Type B pancreatic cell (in vitro differentiated cells): Measurements from ENCODE around the gene CHSY3. TPM values are rescaled to one million over a fixed set of nuclear protein-coding genes. Genes with fewer than 3 reads are reported as not detected.

ENCODE experiments used
- DNase-seq: peaks from one replicate; pipeline ENCODE4 v3.0.0; 2021; ENCODE audit warnings: mixed read lengths; ENCODE audit not compliant: unreplicated experiment; ENCODE audit errors: extremely low spot score
- H3K27ac Mint-ChIP-seq: 2 replicates; pipeline ENCODE4 v1.8.0; 2021; ENCODE audit warnings: mild to moderate bottlenecking, mixed read lengths
- H3K27me3 Mint-ChIP-seq: 2 replicates; pipeline ENCODE4 v1.8.0; 2021; ENCODE audit warnings: mixed read lengths
- H3K36me3 Mint-ChIP-seq: 2 replicates; pipeline ENCODE4 v1.8.0; 2021; ENCODE audit warnings: mixed read lengths
- H3K4me1 Mint-ChIP-seq: one replicate; pipeline ENCODE4 v1.8.0; 2021; ENCODE audit warnings: mixed read lengths; ENCODE audit not compliant: unreplicated experiment
- H3K4me3 Mint-ChIP-seq: 2 replicates; pipeline ENCODE4 v1.8.0; 2021; ENCODE audit warnings: mild to moderate bottlenecking, mixed read lengths
- H3K9me3 Mint-ChIP-seq: 2 replicates; pipeline ENCODE4 v1.8.0; 2021; ENCODE audit warnings: mixed read lengths
- total RNA-seq: library from RNA; stranded (reverse); gene quantifications from 2 replicates; pipeline ENCODE4 v1.2.1, GENCODE V29; 2021; ENCODE audit warnings: low replicate concordance
- TF ChIP-seq, protein P1 (sequence below): fragments of 200-600 bp; sonication (generic); conservative IDR thresholded peaks from 2 replicates; pipeline ENCODE4 v1.5.0; 2021; ENCODE audit warnings: antibody characterized with exemption, mild to moderate bottlenecking

CHSY3 gene
- total RNA-seq, 1 donor from 2014 or later = 4.9 TPM

DNA sequence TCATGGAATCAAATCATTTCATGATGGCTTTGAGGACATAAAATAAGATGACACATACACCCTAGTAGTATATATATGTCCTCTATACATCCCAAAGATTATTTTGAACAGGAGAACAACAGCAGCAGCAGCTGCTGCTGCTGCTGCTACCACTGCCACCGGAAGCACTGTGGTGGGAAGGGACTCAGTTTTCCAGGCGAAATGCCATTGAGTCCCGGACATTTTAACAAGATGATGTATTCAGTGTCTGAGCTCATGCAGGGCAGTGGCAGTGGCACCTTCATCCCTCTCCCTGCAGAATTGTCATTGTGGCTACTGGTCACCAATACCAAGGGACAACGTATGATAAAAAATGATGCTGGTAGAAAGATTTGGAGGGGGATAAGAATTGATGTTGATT lies 151.3 kb downstream of the CHSY3 start:
- no peak overlapping the region for H3K27ac Mint-ChIP-seq
- H3K4me1 Mint-ChIP-seq = no peaks in the 10 kb centered on the region
- H3K4me3 Mint-ChIP-seq = no peak overlapping the region
- no peaks in the 10 kb centered on the region for H3K27me3 Mint-ChIP-seq
- no peaks in the 10 kb centered on the region for H3K9me3 Mint-ChIP-seq
- TF ChIP-seq, protein P1, sequence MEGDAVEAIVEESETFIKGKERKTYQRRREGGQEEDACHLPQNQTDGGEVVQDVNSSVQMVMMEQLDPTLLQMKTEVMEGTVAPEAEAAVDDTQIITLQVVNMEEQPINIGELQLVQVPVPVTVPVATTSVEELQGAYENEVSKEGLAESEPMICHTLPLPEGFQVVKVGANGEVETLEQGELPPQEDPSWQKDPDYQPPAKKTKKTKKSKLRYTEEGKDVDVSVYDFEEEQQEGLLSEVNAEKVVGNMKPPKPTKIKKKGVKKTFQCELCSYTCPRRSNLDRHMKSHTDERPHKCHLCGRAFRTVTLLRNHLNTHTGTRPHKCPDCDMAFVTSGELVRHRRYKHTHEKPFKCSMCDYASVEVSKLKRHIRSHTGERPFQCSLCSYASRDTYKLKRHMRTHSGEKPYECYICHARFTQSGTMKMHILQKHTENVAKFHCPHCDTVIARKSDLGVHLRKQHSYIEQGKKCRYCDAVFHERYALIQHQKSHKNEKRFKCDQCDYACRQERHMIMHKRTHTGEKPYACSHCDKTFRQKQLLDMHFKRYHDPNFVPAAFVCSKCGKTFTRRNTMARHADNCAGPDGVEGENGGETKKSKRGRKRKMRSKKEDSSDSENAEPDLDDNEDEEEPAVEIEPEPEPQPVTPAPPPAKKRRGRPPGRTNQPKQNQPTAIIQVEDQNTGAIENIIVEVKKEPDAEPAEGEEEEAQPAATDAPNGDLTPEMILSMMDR = no peak
- no peaks in the 10 kb centered on the region for H3K36me3 Mint-ChIP-seq
- DNase-seq = no peak

DNA sequence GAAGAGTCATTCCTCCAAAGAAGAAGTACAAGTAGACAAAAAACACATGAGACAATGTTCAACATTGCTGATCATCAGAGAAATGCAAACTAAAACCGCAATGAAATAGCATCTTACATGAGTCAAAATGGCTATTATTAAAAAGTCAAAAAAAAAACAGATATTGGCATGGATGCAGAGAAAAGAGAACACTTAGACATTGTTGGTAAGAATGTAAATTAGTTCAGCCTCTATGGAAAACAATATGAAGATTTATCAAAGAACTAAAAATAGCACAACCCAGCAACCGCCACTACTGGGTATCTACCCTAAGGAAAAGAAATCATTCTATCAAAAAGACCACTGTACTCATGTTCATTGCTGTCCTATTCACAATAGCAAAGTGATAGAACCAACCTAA lies 157.5 kb downstream of the CHSY3 start:
- Mint-ChIP-seq H3K27ac (no peak overlapping the region), H3K36me3 (no peaks in the 10 kb centered on the region), H3K27me3 (no peaks in the 10 kb centered on the region), H3K4me1 (no peaks in the 10 kb centered on the region), H3K9me3 (no peaks in the 10 kb centered on the region), H3K4me3 (no peak overlapping the region)
- DNase-seq = no peak
- TF ChIP-seq, protein P1 = no peak

DNA sequence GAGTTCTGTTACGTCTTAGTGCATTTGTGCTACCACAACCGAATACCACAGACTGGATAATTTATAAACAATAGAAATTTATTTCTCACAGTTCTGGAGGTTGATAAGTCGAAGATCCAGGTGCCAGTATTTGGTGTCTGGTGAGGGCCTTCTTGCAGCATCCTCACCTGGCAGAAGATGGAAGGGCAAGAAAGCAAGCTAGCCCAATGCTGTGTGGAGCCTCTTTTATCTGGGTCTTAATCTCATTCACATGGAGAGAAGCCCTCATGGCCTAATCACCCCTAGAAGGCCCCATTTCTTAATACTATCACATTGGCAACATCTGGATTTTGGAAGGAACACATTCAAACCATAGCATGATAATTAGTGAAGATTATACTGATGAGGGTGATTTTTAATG lies 159.3 kb downstream of the CHSY3 start:
- DNase-seq = no peak
- no peaks in the 10 kb centered on the region for H3K9me3 Mint-ChIP-seq
- no peaks in the 10 kb centered on the region for H3K4me1 Mint-ChIP-seq
- H3K27me3 Mint-ChIP-seq = no peaks in the 10 kb centered on the region
- no peak overlapping the region for H3K4me3 Mint-ChIP-seq
- H3K36me3 Mint-ChIP-seq = no peaks in the 10 kb centered on the region
- TF ChIP-seq, protein P1 = no peak
- H3K27ac Mint-ChIP-seq = no peak overlapping the region

DNA sequence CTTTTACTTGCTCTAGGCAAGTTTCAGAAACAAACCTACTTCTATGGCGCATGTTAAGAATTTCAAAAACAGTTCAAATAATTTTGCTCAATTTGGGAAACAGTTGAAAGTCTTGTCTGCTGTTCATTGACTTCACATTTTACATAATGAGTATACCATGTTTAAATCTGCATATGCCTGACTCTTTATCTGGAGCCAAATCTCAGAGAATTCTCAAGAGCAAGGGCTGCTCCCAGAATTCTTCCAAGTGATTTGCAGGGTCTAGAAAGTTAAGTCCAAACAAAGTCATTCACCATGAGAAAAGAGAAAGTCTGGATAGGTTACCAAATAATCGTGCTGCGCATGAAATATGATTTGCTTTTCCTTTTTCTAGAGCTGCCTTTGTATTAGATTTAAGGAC lies 160.2 kb downstream of the CHSY3 start:
- no peaks in the 10 kb centered on the region for H3K36me3 Mint-ChIP-seq

DNA sequence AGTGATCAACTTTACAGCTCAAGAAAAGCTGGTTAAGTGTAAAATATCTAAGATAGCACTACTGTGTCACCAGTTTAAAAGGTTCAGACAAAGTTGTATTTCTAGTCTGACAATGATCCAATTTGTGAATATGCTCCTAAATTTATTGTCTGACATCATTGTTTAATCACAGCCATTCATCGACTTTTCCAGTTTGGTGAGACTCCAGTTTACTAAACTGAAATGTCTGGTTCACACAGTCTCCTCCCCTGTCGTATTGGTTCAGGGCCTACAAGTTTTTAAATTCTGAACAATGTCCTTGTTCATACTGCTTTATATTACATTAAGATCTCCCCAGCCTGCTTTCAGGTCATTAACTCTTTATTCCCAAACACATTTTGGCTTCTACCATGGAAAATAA lies 161.4 kb downstream of the CHSY3 start:
- H3K36me3 Mint-ChIP-seq = no peaks in the 10 kb centered on the region

More for the DNA sequence above, 160.2 kb downstream of the CHSY3 start:
- TF ChIP-seq, protein P1 = no peak
- Mint-ChIP-seq H3K4me3 (no peak overlapping the region), H3K27ac (no peak overlapping the region), H3K27me3 (no peaks in the 10 kb centered on the region), H3K4me1 (no peaks in the 10 kb centered on the region), H3K9me3 (no peaks in the 10 kb centered on the region)
- DNase-seq = no peak

More for the DNA sequence above, 161.4 kb downstream of the CHSY3 start:
- TF ChIP-seq, protein P1 = no peak
- H3K9me3 Mint-ChIP-seq = no peaks in the 10 kb centered on the region
- no peak for DNase-seq
- H3K4me1 Mint-ChIP-seq = no peaks in the 10 kb centered on the region
- H3K4me3 Mint-ChIP-seq = no peak overlapping the region
- H3K27ac Mint-ChIP-seq = no peak overlapping the region
- H3K27me3 Mint-ChIP-seq = no peaks in the 10 kb centered on the region
